Activated naive CD8-positive, alpha-beta T cell treated with anti-CD3 and anti-CD28 coated beads, Interleukin-2, amount 10 ng/mL, durations not matched to agents 7 days and 5 days (primary cell): ENCODE measurements around the gene DNAH10. TPM values are rescaled to one million over a fixed set of nuclear protein-coding genes. Genes with fewer than 3 reads are reported as not detected.

Source experiments
- ATAC-seq: fragments of 150-1000 bp; cut with Tn5 transposase; one replicate; pipeline ENCODE4 v1.10.0; 2021; ENCODE audit warnings: low read depth, moderate library complexity
- POLR2A ChIA-PET: fragments of 350-600 bp; sonication (Branson Sonifier 250); formaldehyde crosslinking; loops from one replicate; lab custom pipeline; 2021; ENCODE audit warnings: antibody characterized with exemption; lab: Charles Lee
- DNase-seq: peaks from one replicate; pipeline ENCODE4 v3.0.0; 2021
- H3K27ac Mint-ChIP-seq: one replicate; pipeline ENCODE4 v1.8.0; 2022; ENCODE audit warnings: mild to moderate bottlenecking, mixed read lengths
- H3K27me3 Mint-ChIP-seq: one replicate; pipeline ENCODE4 v1.8.0; 2022; ENCODE audit warnings: mild to moderate bottlenecking, moderate library complexity, mixed read lengths
- H3K36me3 Mint-ChIP-seq: one replicate; pipeline ENCODE4 v1.8.0; 2021; ENCODE audit warnings: mild to moderate bottlenecking, mixed read lengths
- H3K4me1 Mint-ChIP-seq: one replicate; pipeline ENCODE4 v1.8.0; 2021; ENCODE audit warnings: mixed read lengths
- H3K4me3 Mint-ChIP-seq: one replicate; pipeline ENCODE4 v1.8.0; 2022; ENCODE audit warnings: mild to moderate bottlenecking, moderate library complexity, mixed read lengths
- H3K9me3 Mint-ChIP-seq: one replicate; pipeline ENCODE4 v1.8.0; 2021; ENCODE audit warnings: mixed read lengths
- total RNA-seq, 2 experiments: library from RNA; stranded (reverse); gene quantifications; one replicate each; pipeline ENCODE4 v1.2.3, GENCODE V29; 2021

The DNAH10 gene
- total RNA-seq, 2 experiments from 2014 or later = 0.28 to 0.34 TPM

GRCh38 chr12:123891011-123891410 is 128.9 kb downstream of the DNAH10 start:
- H3K27me3 Mint-ChIP-seq = peaks cover 7% of the 10 kb centered on the region
- no peak for DNase-seq
- H3K27ac Mint-ChIP-seq = no peak overlapping the region
- no peaks in the 10 kb centered on the region for H3K36me3 Mint-ChIP-seq
- H3K4me1 Mint-ChIP-seq = peaks cover 1% of the 10 kb centered on the region
- H3K9me3 Mint-ChIP-seq = no peaks in the 10 kb centered on the region
- ATAC-seq = no peak
- POLR2A ChIA-PET = no interaction called here
- H3K4me3 Mint-ChIP-seq = no peak overlapping the region

- ATAC-seq = no peak
- peaks cover 2% of the 10 kb centered on the region for H3K27me3 Mint-ChIP-seq
- no peak overlapping the region for H3K27ac Mint-ChIP-seq
- POLR2A ChIA-PET = no interaction called here
- no peak for DNase-seq
- peaks cover 1% of the 10 kb centered on the region for H3K4me1 Mint-ChIP-seq
- no peak overlapping the region for H3K4me3 Mint-ChIP-seq
- H3K9me3 Mint-ChIP-seq = no peaks in the 10 kb centered on the region
- no peaks in the 10 kb centered on the region for H3K36me3 Mint-ChIP-seq
Observed at GRCh38 chr12:123891516-123892179, 129.5 kb downstream of the DNAH10 start.

GRCh38 chr12:123892180-123892559 is 130.1 kb downstream of the DNAH10 start:
- Mint-ChIP-seq H3K27ac (no peak overlapping the region), H3K36me3 (no peaks in the 10 kb centered on the region), H3K27me3 (peaks cover 2% of the 10 kb centered on the region), H3K9me3 (no peaks in the 10 kb centered on the region), H3K4me1 (peaks cover 1% of the 10 kb centered on the region), H3K4me3 (no peak overlapping the region)
- POLR2A ChIA-PET = no interaction called here
- ATAC-seq = no peak
- no peak for DNase-seq

DNA sequence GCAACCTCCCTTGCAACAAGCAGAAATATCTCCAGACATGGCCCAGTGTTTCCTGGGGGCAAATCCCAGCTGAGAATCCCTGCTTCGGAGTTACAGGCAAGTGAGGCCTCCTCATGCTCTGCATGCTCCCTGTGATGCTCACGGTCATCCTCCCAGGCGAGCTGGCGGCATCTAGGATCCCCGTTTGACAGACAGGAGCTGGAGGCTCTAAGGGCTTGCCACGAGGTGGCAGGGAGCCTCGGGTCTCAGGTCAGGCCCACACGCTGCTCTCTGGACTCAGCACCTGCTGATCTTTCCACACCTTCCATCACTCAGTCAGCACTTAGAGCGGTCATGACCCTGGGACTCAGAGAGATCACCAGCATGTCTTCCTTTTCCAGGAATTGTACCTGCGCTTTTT is 130.8 kb downstream of the DNAH10 start:
- H3K4me3 Mint-ChIP-seq = no peak overlapping the region
- H3K27ac Mint-ChIP-seq = no peak overlapping the region
- POLR2A ChIA-PET = no interaction called here
- H3K27me3 Mint-ChIP-seq = peaks cover 2% of the 10 kb centered on the region
- DNase-seq (no peak), ATAC-seq (no peak)
- H3K36me3 Mint-ChIP-seq = no peaks in the 10 kb centered on the region
- H3K4me1 Mint-ChIP-seq = peaks cover 1% of the 10 kb centered on the region
- no peaks in the 10 kb centered on the region for H3K9me3 Mint-ChIP-seq

- peaks cover 1% of the 10 kb centered on the region for H3K4me1 Mint-ChIP-seq
- H3K36me3 Mint-ChIP-seq = no peaks in the 10 kb centered on the region
- ATAC-seq (no peak), DNase-seq (no peak)
- H3K27me3 Mint-ChIP-seq = peaks cover 1% of the 10 kb centered on the region
- POLR2A ChIA-PET = no interaction called here
- no peak overlapping the region for H3K27ac Mint-ChIP-seq
- H3K9me3 Mint-ChIP-seq = no peaks in the 10 kb centered on the region
- H3K4me3 Mint-ChIP-seq = no peak overlapping the region
Observed at GRCh38 chr12:123893276-123893675, 131.2 kb downstream of the DNAH10 start.

GRCh38 chr12:123894823-123895345 is 132.8 kb downstream of the DNAH10 start:
- no peak overlapping the region for H3K27ac Mint-ChIP-seq
- no peaks in the 10 kb centered on the region for H3K9me3 Mint-ChIP-seq
- ATAC-seq = no peak
- no peaks in the 10 kb centered on the region for H3K27me3 Mint-ChIP-seq
- H3K36me3 Mint-ChIP-seq = no peaks in the 10 kb centered on the region
- peaks cover 1% of the 10 kb centered on the region for H3K4me1 Mint-ChIP-seq
- H3K4me3 Mint-ChIP-seq = no peak overlapping the region
- DNase-seq = no peak
- POLR2A ChIA-PET = no interaction called here

- Mint-ChIP-seq H3K36me3 (no peaks in the 10 kb centered on the region), H3K27me3 (peaks cover 1% of the 10 kb centered on the region), H3K4me3 (no peak overlapping the region), H3K27ac (no peak overlapping the region), H3K4me1 (peaks cover 1% of the 10 kb centered on the region), H3K9me3 (no peaks in the 10 kb centered on the region)
- POLR2A ChIA-PET = no interaction called here
- no peak for DNase-seq
- ATAC-seq = no peak
Observed at GRCh38 chr12:123895451-123895850, 133.3 kb downstream of the DNAH10 start.

GRCh38 chr12:123896767-123897166 is 134.7 kb downstream of the DNAH10 start:
- Mint-ChIP-seq H3K27me3 (peaks cover 4% of the 10 kb centered on the region), H3K4me3 (no peak overlapping the region), H3K36me3 (no peaks in the 10 kb centered on the region), H3K9me3 (no peaks in the 10 kb centered on the region), H3K27ac (no peak overlapping the region), H3K4me1 (peaks cover 4% of the 10 kb centered on the region)
- POLR2A ChIA-PET = no interaction called here
- DNase-seq = no peak
- ATAC-seq = no peak

- Mint-ChIP-seq H3K4me1 (peaks cover 4% of the 10 kb centered on the region), H3K27me3 (peaks cover 4% of the 10 kb centered on the region), H3K27ac (no peak overlapping the region), H3K4me3 (no peak overlapping the region), H3K9me3 (no peaks in the 10 kb centered on the region), H3K36me3 (no peaks in the 10 kb centered on the region)
- POLR2A ChIA-PET = no interaction called here
- ATAC-seq (no peak), DNase-seq (no peak)
Observed at GRCh38 chr12:123897221-123897620, 135.1 kb downstream of the DNAH10 start.

- Mint-ChIP-seq H3K4me3 (no peak overlapping the region), H3K27ac (no peak overlapping the region), H3K36me3 (no peaks in the 10 kb centered on the region), H3K27me3 (peaks cover 6% of the 10 kb centered on the region), H3K4me1 (peaks cover 4% of the 10 kb centered on the region), H3K9me3 (no peaks in the 10 kb centered on the region)
- POLR2A ChIA-PET = no interaction called here
- no peak for DNase-seq
- ATAC-seq = no peak
Observed at GRCh38 chr12:123898673-123899072, 136.6 kb downstream of the DNAH10 start.

GRCh38 chr12:123899368-123899767 is 137.3 kb downstream of the DNAH10 start:
- DNase-seq (no peak), ATAC-seq (no peak)
- Mint-ChIP-seq H3K9me3 (no peaks in the 10 kb centered on the region), H3K4me1 (peaks cover 4% of the 10 kb centered on the region), H3K4me3 (no peak overlapping the region), H3K27me3 (peaks cover 6% of the 10 kb centered on the region), H3K36me3 (no peaks in the 10 kb centered on the region), H3K27ac (no peak overlapping the region)
- POLR2A ChIA-PET = no interaction called here

DNA sequence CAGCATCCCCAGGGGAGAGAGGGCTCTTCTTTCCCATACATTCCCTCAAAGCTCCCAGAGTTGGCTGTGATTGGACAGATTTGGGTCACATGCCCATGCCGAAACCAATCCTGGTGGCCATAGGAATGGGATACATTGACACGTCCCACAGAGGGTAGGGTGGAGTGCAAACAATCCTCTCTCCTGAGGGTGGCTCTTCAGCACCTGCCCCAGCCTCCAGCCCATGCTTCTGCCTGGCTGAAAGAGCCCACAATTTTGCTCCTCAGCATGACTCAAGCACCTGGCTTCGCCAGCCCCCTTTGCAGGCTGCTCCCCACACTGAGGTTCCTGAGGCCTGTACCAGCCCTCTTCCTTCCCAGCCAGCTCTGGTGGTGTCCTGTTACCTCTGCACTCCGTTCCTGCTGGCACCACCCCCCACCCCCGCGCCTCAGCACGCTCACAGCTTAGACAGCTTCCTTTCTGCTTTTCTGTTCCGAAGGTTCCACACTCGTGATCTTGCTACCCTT is 138.8 kb downstream of the DNAH10 start:
- POLR2A ChIA-PET = no interaction called here
- Mint-ChIP-seq H3K4me1 (peaks cover 9% of the 10 kb centered on the region), H3K4me3 (peak overlapping the region; percentile 47), H3K36me3 (no peaks in the 10 kb centered on the region), H3K27ac (no peak overlapping the region), H3K27me3 (peaks cover 9% of the 10 kb centered on the region), H3K9me3 (no peaks in the 10 kb centered on the region)
- ATAC-seq (peak; percentile 62), DNase-seq (peak; percentile 38)

DNA sequence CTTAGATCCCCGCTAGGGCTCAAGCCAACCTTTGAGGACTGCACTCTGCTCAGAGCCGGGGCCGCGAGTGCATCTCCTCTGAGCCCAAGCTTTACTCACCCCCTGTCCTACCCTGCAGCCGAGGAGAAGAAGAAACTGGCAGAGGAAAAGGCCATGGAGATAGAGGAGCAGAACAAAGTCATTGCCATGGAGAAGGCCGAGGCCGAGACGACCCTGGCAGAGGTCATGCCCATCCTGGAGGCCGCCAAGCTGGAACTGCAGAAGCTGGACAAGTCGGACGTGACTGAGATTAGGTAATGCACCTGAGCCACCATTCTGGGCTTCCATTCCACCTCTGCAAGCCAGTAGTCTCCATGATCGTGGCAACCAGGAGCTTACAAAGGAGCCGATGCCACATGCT is 140.7 kb downstream of the DNAH10 start:
- DNase-seq = no peak
- no peak for ATAC-seq
- H3K9me3 Mint-ChIP-seq = no peaks in the 10 kb centered on the region
- H3K4me3 Mint-ChIP-seq = no peak overlapping the region
- no peak overlapping the region for H3K27ac Mint-ChIP-seq
- H3K4me1 Mint-ChIP-seq = peaks cover 9% of the 10 kb centered on the region
- peaks cover 9% of the 10 kb centered on the region for H3K27me3 Mint-ChIP-seq
- POLR2A ChIA-PET = interaction anchor here (0.6 to 1.1 kb wide), 2 partner anchors 35 to 210 kb away, joined by 3 to 4 read pairs; no protein-coding TSS in a partner anchor
- no peaks in the 10 kb centered on the region for H3K36me3 Mint-ChIP-seq
